H1 (cell line): Measurements from ENCODE around the gene CAMTA1. TPM values are rescaled to one million over a fixed set of nuclear protein-coding genes. Genes with fewer than 3 reads are reported as not detected.

Experiments
- CTCF ChIP-seq, 3 experiments: IDR thresholded peaks; 1 replicate in 2 of 3; 2 replicates in 1 of 3; pipeline versions ENCODE4 v1.5.1 to v1.6.1; 2011; ENCODE audit warnings: low read length in 3 of 3, mild to moderate bottlenecking in 3 of 3, inconsistent platforms in 2 of 3, low read depth in 1 of 3, moderate library complexity in 1 of 3; ENCODE audit not compliant: insufficient read depth in 1 of 3; ENCODE audit errors: control extremely low read depth in 1 of 3
- polyA plus RNA-seq, 7 experiments: library from polyadenylated mRNA; depleted of rRNA in 3 of 7; stranded (reverse) in 5 of 7; unstranded in 2 of 7; fragments of >200 nt in 5 of 7; fragments of 200-250 nt in 2 of 7; gene quantifications; 1 replicate in 5 of 7; 2 replicates in 1 of 7; 4 replicates in 1 of 7; pipeline versions ENCODE4 v1.2.1 to v1.2.3, GENCODE V29; 2011 to 2013; ENCODE audit warnings: missing spikeins in 2 of 7, mixed read lengths in 2 of 7
- total RNA-seq: library from RNA; stranded (reverse); fragmentation: NEBNext Ultra II Directional; extraction: Animal tissue kit (Norgen Biotek cat#: 25700); gene quantifications from 2 replicates; pipeline ENCODE4 v1.2.1, GENCODE V29; 2021

The CAMTA1 gene
- total and polyA plus RNA-seq, 2 of the 8 experiments (the other 6 are each of a cell fraction or from before 2014, with no cell fraction given): 65.0 to 119 TPM

DNA sequence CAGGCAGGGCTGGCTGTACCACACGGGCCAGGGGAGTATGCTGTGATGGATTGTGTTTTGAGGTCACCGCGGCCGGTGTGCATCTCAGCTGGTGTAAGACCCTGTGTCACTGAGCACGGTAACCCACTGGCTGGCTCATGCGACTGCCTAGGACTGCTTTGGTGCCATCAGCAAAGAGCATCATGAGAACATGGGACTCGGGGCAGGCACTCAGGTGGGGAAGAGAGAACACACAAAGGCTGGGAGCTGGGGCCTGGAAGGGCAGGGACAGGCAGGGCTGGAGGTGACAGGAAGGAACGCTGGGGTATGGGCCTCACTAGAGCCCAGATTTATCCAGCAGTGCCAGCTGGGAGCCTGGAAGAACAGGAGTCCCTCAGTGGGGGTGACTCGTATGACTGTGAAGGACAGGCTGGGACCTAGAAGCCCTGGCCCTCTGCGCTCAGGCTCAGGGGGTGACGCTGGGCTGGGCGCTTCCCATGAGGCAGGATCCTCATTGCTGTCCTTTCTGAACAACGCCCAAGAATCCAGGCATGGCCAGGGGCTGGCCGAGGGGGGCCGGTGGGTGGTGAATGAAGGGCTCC lies 775.4 kb downstream of the CAMTA1 start (continued):
- TF ChIP-seq CTCF (IDR thresholded peaks at IDR 0.05; ENCODE audit: control extremely low read depth in 1 of 3, insufficient read depth in 1 of 3, low read depth in 1 of 3, low read length in 3 of 3): no peak
